DND-41 (cell line): Measurements from ENCODE around the gene THYN1.

ENCODE experiments used
- EZH2 ChIP-seq: IDR thresholded peaks from 3 replicates; pipeline ENCODE4 v1.6.1; 2012; ENCODE audit warnings: borderline replicate concordance, low read depth, mild to moderate bottlenecking, moderate library complexity, low read length, inconsistent platforms; ENCODE audit not compliant: severe bottlenecking
- TF ChIP-seq, protein P1 (sequence below): IDR thresholded peaks from 2 replicates; pipeline ENCODE4 v1.5.1; 2012; ENCODE audit warnings: borderline replicate concordance, low read length, moderate library complexity, mild to moderate bottlenecking; ENCODE audit not compliant: poor library complexity, severe bottlenecking; ENCODE audit errors: extremely low read depth

DNA sequence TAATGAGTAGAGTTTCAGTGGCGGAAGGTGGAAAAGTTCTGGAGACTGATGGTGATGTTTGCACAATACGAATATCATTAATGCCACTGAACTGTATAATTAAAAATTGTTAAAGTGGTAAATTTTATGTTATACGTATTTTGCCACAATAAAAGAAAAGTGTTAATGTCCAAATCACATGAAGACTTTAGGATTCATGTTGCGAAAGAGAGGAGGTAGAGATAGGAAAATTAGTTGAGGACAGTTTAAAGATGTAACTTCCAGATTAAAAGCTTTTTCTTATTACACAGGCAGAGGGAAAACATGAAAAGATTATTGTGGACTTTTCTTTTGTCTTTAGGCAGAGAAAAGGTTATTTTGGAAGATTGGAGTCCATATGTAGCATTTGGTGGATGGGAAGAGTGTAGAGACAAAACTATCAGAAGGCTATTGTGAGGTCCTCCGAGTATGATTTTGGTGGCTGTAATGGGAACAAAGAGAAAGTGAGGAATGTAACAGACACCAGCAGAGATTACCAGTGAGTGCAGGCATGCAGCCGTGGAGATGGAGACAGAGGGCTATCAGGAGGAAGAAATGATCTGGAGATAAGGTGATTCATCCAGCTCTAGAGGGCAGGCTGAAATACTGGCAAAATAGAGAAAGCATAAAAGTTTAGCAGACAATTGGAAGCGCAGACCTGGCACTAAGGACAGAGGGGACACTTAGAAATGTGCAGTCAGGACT, 16.2 kb downstream of the THYN1 start:
- TF ChIP-seq, protein P1, sequence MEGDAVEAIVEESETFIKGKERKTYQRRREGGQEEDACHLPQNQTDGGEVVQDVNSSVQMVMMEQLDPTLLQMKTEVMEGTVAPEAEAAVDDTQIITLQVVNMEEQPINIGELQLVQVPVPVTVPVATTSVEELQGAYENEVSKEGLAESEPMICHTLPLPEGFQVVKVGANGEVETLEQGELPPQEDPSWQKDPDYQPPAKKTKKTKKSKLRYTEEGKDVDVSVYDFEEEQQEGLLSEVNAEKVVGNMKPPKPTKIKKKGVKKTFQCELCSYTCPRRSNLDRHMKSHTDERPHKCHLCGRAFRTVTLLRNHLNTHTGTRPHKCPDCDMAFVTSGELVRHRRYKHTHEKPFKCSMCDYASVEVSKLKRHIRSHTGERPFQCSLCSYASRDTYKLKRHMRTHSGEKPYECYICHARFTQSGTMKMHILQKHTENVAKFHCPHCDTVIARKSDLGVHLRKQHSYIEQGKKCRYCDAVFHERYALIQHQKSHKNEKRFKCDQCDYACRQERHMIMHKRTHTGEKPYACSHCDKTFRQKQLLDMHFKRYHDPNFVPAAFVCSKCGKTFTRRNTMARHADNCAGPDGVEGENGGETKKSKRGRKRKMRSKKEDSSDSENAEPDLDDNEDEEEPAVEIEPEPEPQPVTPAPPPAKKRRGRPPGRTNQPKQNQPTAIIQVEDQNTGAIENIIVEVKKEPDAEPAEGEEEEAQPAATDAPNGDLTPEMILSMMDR, result no peak
- no peak for TF ChIP-seq EZH2
